Measurements from ENCODE around the gene PFKFB2. TPM values are rescaled to one million over a fixed set of nuclear protein-coding genes. Genes with fewer than 3 reads are reported as not detected.

The PFKFB2 gene
- total and polyA plus RNA-seq, 4 experiments from 2014 or later, result 0.40 to 1.9 (median 1.1) TPM

Other genes starting within 250 kb of the PFKFB2 start
- not detected for gene IL20, start 187.7 kb upstream of the PFKFB2 start, total RNA-seq
- not detected for gene IL20, start 187.7 kb upstream of the PFKFB2 start, polyA plus RNA-seq
- not detected for gene IL24, start 155.8 kb upstream of the PFKFB2 start, total RNA-seq
- 10 to 100 TPM; 20.3 to 29.6 TPM for gene IL24, start 155.8 kb upstream of the PFKFB2 start, polyA plus RNA-seq
- 100 to 1,000 TPM; 554 to 588 TPM for gene FCMR, start 131.3 kb upstream of the PFKFB2 start, total RNA-seq
- gene FCMR, start 131.3 kb upstream of the PFKFB2 start, polyA plus RNA-seq, result 100 to 1,000 TPM; 493 to 558 TPM
- not detected for gene PIGR, start 106.8 kb upstream of the PFKFB2 start, total RNA-seq
- gene PIGR, start 106.8 kb upstream of the PFKFB2 start, polyA plus RNA-seq, result not detected
- not detected for gene FCAMR, start 82.8 kb upstream of the PFKFB2 start, total RNA-seq
- gene FCAMR, start 82.8 kb upstream of the PFKFB2 start, polyA plus RNA-seq, result not detected
- under 1 TPM in 1 of 2 experiments, not detected in 1; 0.14 TPM for gene C1orf116, start 20.5 kb upstream of the PFKFB2 start, total RNA-seq
- not detected for gene C1orf116, start 20.5 kb upstream of the PFKFB2 start, polyA plus RNA-seq
- gene YOD1, start 2.1 kb upstream of the PFKFB2 start, total RNA-seq, result 10 to 100 TPM in 1 of 2 experiments, 1 to 10 TPM in 1; 9.7 to 10.0 TPM
- gene YOD1, start 2.1 kb upstream of the PFKFB2 start, polyA plus RNA-seq, result under 1 TPM; 0.47 to 0.48 TPM
- gene C4BPB, start 35.6 kb downstream of the PFKFB2 start, total RNA-seq, result under 1 TPM in 1 of 2 experiments, not detected in 1; 0.35 TPM
- under 1 TPM in 1 of 2 donors, not detected in 1; 0.90 TPM for gene C4BPB, start 35.6 kb downstream of the PFKFB2 start, polyA plus RNA-seq
- gene C4BPA, start 51.0 kb downstream of the PFKFB2 start, total RNA-seq, result not detected
- gene C4BPA, start 51.0 kb downstream of the PFKFB2 start, polyA plus RNA-seq, result not detected